Omental fat pad (tissue), 4 donors: ENCODE results near the gene CENPQ. TPM values are rescaled to one million over a fixed set of nuclear protein-coding genes. Genes with fewer than 3 reads are reported as not detected.

ENCODE experiments used
- ATAC-seq: fragments of 150-250 bp; one replicate; pipeline ENCODE4 v1.9.1; 2016; ENCODE audit warnings: mild to moderate bottlenecking, moderate library complexity; ENCODE audit not compliant: low FRiP score
- DNase-seq: peaks from one replicate; pipeline ENCODE4 v3.0.0-alpha.2; 2019; ENCODE audit warnings: low spot score
- CTCF ChIP-seq, 3 donors: fragments of 450-650 bp; IDR thresholded peaks; one replicate each; pipeline ENCODE4 v1.5.1; 2016 to 2017; ENCODE audit warnings: antibody characterized with exemption in 3 of 3, mild to moderate bottlenecking in 3 of 3, moderate library complexity in 2 of 3
- total RNA-seq, 4 donors: library from RNA; depleted of rRNA; stranded (reverse); fragments of >200 nt; gene quantifications; one replicate each; pipeline ENCODE4 v1.1.0, GENCODE V29; 2016

The CENPQ gene
- total RNA-seq, 4 donors from 2014 or later = 1.8 to 6.8 (median 4.5) TPM

DNA sequence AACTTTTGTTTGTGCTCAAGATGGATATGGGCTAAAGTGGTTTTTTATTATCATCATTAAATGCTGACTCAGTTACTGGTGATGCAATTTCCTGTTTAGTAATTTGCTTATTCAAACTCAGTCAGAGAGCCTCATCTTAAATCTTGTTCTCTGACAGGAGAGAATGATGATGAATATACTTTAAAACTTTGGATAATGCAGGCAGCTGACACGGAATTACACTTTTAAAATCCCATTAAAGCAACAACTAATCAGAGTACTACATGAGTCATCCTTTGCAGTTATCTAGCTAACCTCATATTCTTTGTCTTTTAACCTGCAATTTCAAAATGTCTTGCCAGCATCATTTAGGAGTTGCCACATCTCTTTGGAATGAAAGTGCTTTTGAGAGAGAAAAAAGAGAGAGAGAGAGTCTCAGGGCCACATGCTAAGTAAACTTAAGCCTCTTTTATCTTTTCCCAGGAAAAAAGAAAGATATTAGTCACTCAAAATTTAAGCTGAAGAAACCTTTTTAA lies 78.1 kb downstream of the CENPQ start:
- DNase-seq (no peak), ATAC-seq (peak; percentile 94)
- no peak for TF ChIP-seq CTCF (IDR thresholded peaks at IDR 0.05)

- DNase-seq (no peak), ATAC-seq (no peak)
- no peak for TF ChIP-seq CTCF (IDR thresholded peaks at IDR 0.05)
These were observed 78.8 kb downstream of the CENPQ start for GRCh38 chr6:49541936-49542335.

Other genes starting within 250 kb of the CENPQ start
- gene MMUT, start 117 bp upstream of the CENPQ start, total RNA-seq = 10 to 100 TPM; 10.8 to 18.1 (median 15.4) TPM
- not detected for gene GLYATL3, start 36.6 kb downstream of the CENPQ start, total RNA-seq
- 10 to 100 TPM in 1 of 4 donors, 1 to 10 TPM in 3; 2.8 to 25.2 (median 4.8) TPM for gene C6orf141, start 87.3 kb downstream of the CENPQ start, total RNA-seq
- not detected for gene RHAG, start 173.5 kb downstream of the CENPQ start, total RNA-seq